ENCODE results near the gene TMEM106C. TPM values are rescaled to one million over a fixed set of nuclear protein-coding genes. Genes with fewer than 3 reads are reported as not detected.

Gene TMEM106C
- total and polyA plus RNA-seq, 2 of the 13 experiments (the other 11 are each of a cell fraction or from before 2014, with no cell fraction given): 132 to 192 TPM

- Histone ChIP-seq H3K9me3 (ENCODE audit: low read length) (no peaks in the 10 kb centered on the region), H3K4me3 (replicated peaks in 1 of 3; ENCODE audit: insufficient read depth in 1 of 3, low read depth in 2 of 3, low read length in 3 of 3) (no peak overlapping the region), H2AFZ (ENCODE audit: low read length) (no peak overlapping the region), H3K36me3 (replicated peaks in 1 of 2; ENCODE audit: control insufficient read depth in 1 of 2, insufficient read depth in 2 of 2, low read length in 2 of 2) (no peaks in the 10 kb centered on the region; a peak in 1 of 5 replicates), H4K20me1 (ENCODE audit: insufficient read depth, low read length) (no peaks in the 10 kb centered on the region), H3K9ac (ENCODE audit: insufficient read depth, low read depth, low read length) (no peak overlapping the region), H3K27ac (ENCODE audit: extremely low read length, insufficient read depth, low read length) (no peak overlapping the region), H3K79me2 (ENCODE audit: insufficient read depth, low read length) (no peaks in the 10 kb centered on the region), H3K27me3 (ENCODE audit: control insufficient read depth in 1 of 2, insufficient read depth in 2 of 2, low read length in 2 of 2) (peaks cover 0 to 5% of the 10 kb centered on the region in 2 experiments; a peak in 2 of 5 replicates), H3K4me1 (ENCODE audit: insufficient read depth, low read length) (peaks cover under 1% of the 10 kb centered on the region), H3K4me2 (ENCODE audit: low read depth, low read length) (no peak overlapping the region)
- no TSS peak for BruUV-seq (replicated peaks)
- CTCF ChIA-PET (ENCODE audit: low intra/inter-chr PET ratio, low total read pairs): no interaction called here
- 93% methylated on average over 4 of the region's 4 CpGs for WGBS (ENCODE audit: low lambda C conversion rate)
- in situ Hi-C loops (cut with HindIII; ENCODE audit: extremely low pct_ligation_motif_present, low pct_unique_long_range_greater_than_20kb): no loop called here
- intact Hi-C loops (cut with micrococcal nuclease; ENCODE audit: unreplicated experiment): no loop called here
- POLR2A ChIA-PET: no interaction called here
- TF ChIP-seq RAD51 (IDR thresholded peaks at IDR 0.05; ENCODE audit: borderline replicate concordance) (no peak), MED13 (CRISPR knock-in tag; IDR thresholded peaks at IDR 0.05) (no peak), GLMP (CRISPR knock-in tag; IDR thresholded peaks at IDR 0.05; ENCODE audit: borderline replicate concordance) (no peak), NFKBIZ (CRISPR knock-in tag; IDR thresholded peaks at IDR 0.05) (no peak), FOXA3 (CRISPR knock-in tag; IDR thresholded peaks at IDR 0.05) (no peak), ZNF34 (CRISPR knock-in tag; IDR thresholded peaks at IDR 0.05; ENCODE audit: borderline replicate concordance) (no peak), SIX4 (CRISPR knock-in tag; IDR thresholded peaks at IDR 0.05) (no peak), ZSCAN5A (CRISPR knock-in tag; IDR thresholded peaks at IDR 0.05; ENCODE audit: borderline replicate concordance) (no peak), ZNF761 (CRISPR knock-in tag; conservative IDR thresholded peaks at IDR 0.05) (no peak)
- ATAC-seq (no peak), FAIRE-seq (no peak), DNase-seq (ENCODE audit: low spot score) (no peak)
These were observed 32.6 kb downstream of the TMEM106C start for GRCh38 chr12:47995981-47996401.

All from HepG2 (cell line).